ENCODE results near the gene COL20A1.
"Not testable (repeated sequence)": the region's sequence is repeated elsewhere in the genome, so short reads cannot be mapped to it uniquely, and the experiment has no call there.

COL20A1 gene

DNA sequence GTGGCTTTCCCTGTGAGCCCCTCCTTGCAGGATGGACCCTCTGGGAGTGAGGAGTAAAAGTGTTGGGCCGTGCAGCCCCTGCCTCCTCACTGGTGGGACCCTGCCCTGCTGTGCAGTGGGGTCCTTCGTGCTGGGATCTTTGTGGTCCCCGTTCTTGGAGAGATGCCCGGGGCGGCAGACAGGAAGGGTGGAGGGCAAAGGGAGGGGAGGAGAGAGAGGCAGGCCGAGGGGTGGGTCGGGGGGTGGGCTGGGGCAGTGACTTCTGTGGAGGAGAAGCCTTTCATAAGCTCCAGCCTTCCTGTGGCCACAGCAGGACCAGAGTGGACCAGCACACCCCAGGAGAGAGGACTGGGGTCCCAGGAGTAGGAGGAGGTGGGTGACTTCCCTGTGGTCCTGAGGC lies at the start of gene COL20A1:
COL20A1 (plus strand) TSS at position 283 of the 400 bp plus-strand sequence. CDS start 1,922 bp downstream, outside the sequence.
- DNase-seq = no peak

DNA sequence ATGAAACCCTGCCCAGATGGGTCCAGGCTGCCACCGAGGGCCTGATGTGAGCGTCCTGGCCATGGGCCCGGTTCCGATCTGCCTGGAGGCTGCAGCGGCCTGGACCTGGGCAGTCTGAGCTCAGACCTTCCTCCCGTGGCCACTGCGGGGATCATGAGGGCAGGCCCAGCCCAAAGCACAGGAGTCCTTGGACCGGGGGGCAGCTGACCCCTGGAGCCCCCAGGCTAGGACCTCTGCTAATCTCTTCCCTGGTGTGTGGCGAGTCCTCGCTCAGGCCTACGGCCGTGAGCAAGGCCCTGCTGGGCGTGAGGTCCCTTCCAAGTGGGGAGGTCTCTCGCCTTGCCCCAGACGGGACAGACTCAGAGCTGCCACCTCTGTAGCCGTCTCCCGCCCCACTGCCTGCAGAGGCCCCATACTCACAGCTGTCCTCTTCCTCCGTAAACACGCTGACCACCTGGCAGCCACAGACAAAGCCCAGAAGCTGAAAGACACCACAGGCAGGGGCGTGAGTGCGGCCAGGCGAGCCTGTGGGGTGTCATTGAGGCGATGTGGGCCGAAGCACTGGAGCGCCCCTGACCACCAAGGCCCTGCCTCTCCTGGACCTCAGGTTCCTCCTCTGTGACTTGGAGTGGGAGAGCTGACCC lies 49.3 kb upstream of the COL20A1 start:
- DNase-seq = no peak

DNA sequence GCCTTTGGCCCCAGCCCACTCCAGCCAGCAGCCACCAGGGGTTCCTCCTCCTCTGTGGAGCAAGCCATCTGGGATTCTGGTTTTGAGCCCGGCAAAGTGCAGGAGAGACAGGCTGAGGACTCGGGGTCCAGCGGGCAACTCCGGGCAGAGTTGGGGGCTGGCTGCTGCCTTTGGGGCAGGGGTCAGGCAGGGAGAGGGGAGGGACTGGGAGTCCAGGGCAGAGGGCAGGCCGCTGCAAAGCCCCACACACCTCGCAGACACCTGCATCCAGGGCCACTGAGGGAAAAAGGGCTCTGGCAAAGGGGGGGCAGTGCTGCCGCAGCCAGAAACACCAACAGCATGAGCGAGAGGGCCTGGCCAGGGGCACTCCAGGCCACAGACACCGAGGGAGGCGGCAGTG lies 48.5 kb upstream of the COL20A1 start:
- DNase-seq = no peak

DNA sequence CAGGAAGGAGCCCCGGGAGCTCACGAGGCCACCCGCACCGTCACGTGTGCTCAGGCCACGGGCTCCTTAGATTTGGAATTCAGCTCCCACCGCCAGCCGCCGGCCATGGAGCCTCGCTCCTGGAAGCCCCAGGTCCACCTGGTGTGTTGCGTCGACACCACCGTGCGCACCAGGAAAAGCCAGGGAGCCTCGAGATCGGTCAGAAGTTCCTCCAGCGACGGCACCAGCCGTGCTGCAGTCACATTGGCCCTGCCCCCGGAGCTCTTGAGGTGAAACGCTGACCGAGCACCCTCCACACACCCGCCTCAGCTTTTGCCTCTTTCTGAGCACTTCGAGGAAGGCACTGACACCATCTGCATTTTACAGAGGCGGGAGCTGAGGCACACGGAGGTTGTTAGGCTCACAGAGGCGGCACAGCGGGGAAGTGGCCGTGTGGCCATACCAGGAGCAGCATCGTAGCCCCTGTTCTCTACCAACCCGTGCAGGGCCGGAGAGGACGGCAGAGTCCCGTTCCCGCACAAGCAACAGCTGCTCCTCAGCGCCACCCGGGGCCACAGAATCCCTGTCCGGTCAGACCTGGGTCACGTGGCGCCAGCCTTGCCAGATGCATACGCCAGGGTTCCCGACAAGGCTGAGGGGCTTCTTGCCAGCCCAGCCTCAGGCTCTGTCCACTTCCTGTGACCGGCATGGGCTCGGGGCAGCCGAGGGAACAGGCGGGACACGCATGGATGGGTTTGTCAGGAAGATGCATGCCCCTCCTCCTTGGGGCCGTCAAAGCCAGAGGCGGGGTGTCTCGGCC lies 46.3 kb upstream of the COL20A1 start:
- DNase-seq = no peak

DNA sequence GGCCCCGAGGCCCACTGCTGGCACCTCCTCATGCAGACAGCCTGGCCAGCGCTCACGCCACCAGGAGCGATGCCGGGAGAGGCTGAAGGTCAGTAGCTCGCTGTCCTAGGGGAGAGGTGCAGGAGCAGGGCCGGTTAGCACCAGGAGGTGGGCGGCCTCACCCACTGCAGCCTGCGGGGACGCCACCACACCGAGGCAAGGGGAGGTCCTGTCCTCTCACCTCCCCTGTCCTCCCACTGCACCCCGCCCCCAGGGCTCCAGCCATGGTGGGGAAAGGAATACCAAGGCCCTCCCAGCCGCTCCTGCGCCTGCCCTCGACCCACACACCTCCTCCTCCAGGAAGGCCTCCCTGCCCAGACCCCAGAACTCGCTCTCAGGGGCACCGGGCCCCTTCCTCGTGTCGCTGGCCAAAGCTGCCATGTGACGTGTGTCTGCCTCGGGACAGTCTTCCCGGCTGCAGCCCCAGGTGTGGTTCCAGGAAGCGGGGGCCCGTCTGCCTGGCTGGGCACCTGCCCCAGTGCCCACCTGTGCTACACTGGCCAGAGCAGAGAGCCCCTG lies 45.2 kb upstream of the COL20A1 start:
- DNase-seq = no peak

DNA sequence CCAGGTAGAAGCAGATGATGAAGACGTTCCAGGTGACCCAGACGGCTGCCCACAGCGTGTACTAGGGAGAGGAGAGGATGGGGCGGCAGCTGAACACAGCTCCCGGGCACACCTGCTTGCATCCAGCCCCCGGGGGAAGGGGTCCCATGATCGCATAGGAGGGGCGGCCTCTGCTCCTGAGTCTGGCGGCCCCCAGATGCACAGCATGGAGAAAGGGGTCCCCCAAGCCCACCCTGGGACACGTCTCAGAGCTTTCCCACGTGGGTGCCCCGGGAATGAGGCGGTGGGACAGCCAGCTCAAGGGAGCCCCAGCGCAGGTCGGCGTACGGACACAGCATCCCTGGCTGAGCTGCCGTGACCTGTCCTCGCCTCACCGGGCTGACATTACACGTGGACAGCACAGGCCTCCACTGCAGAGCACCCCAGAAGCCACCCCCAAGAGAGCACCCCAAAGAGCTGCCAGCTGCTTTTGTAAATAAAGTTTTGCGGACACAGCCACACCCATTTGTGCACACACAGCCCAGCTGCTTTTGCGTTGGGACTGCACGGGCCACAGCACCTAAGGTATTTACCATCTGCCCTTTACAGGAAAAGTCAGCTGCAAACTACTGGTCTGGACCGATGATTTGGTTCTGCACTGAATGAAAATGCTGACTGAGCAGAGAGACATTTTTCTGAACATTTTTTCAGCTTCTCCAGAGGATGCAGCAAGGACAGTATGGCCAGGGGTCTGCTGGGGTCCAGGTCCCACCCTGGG lies 44.0 kb upstream of the COL20A1 start:
- DNase-seq = no peak

DNA sequence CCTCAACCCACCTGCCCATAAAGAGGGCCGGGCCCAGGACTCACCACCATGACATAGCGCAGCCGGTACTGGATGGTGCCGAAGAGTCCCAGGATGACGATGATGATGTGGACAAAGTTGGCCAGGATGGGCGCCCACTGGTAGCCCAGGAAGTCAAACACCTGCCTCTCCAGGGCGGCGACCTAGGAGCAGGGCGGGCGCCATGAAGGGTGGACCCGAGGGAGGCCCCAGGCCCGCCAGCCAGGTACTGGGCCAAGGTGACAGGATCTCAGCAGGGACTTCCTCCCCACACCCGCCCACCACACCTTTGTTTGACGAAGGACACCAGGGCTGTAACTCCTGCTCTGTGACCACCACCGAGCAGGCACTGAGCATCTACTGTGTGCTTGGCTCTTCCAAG lies 43.1 kb upstream of the COL20A1 start:
- DNase-seq = no peak

DNA sequence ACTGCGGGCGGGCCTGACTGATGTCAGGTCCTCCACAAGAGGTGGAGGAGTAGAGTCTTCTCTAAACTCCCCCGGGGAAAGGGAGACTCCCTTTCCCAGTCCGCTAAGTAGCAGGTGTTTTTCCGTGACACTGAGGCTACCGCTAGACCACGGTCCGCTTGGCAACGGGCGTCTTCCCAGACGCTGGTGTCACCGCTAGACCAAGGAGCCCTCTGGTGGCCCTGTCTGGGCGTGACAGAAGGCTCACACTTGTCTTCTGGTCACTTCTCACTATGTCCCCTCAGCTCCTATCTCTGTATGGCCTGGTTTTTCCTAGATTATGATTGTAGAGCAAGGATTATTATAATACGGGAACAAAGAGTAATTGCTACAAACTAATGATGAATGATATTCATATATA lies 41.6 kb upstream of the COL20A1 start:
- not testable (repeated sequence) for DNase-seq

DNA sequence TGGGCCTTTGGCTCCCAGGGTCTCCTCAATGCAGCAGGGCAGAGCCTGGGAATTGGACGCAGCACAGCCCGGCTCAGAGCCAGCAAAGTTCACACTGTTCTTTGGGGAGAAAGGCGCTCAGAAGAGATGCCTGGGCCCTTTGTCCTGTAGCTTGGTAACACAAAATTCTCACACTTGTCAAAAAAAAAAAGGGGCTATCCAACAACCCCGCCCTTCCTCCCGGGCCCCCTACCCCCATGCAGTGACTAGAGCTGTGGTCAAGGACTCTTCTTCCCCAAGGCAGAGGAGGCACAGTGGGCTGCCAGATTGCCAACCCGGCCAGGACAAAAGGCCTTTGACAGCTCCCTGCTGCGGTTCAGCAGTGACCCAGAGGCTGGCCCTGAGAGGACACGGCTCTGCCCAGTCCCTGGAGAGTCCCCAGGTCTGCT lies 40.7 kb upstream of the COL20A1 start:
- no peak for DNase-seq

DNA sequence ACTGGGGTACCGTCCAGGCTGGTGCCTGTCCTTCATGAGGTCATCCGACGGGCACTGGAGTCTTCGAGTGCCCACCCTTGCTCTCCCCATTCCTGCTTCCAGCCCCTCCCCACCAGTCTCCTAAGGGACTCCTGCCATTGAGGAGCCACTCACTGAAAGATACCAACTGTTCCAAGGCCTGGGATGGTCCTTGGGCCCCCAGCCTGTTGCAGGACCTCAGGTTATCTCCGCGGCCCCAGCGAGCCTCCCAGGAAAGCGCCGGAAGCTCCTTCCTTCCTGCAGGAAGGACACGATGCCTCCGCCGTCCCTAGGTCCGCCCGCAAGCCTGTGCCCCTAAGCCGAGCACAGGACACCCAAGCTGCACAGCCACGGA lies 39.9 kb upstream of the COL20A1 start:
- DNase-seq = no peak

DNA sequence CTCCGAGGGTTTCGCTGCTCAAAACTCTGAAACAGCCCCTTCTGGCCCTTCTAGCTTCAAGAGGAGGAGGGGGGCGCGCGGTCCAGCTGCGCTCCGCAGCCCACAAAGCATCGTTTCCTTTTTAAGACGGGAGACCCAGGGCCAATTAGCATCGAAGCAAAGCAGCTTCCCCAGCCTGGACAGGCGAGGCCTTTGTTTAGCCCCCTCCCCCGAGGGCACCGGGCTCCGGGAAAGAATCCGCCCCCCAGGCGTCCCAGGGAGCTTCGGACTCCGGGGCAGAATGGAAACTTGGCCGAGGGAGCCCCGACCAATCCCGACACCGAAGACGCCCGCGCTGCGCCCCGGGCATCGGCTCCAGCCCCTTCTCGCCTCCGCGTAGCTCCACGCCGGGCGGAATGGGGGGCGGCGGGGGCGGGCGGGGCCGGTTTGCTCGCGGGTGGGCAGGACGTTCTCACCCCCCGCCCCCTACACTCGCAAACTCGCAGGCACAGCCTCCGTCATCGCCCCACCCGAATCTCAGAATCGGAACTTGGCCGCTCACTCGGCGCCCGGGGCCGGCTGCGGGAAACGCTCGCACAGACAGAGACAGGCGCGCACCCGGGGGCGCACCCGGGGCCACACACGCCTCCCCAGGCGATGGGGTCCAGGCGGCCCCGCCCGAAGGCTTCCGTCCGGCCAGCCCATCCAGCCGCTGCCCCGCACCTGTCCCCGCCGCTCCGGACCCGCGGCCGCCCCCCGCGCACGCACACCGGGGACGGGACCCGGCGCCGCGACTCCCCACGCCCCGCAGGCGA lies 39.4 kb upstream of the COL20A1 start:
- DNase-seq = no peak

DNA sequence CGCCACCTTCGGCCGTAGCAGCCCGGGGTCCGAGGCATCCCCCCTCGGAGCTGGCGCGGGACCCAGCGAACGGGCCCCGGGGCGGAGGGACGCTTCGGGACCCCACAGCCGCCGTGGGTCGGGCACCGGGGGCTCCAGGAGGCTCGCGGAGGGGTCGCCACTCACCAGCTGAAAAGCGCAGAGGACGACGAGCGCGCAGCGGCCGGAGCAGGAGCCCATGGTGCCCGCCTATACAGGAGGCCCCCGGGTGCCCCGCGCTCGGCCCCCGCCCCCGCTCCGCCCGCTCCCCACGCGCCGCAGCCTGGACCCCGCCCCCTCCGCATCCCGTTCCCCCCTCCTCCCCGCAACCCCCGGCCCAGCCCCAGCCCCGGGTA lies 38.8 kb upstream of the COL20A1 start, which contains the start of gene NKAIN4:
NKAIN4 (minus strand) TSS at position 232 of the 374 bp plus-strand sequence; CDS start at position 219, 13 bp downstream.
- no peak for DNase-seq

DNA sequence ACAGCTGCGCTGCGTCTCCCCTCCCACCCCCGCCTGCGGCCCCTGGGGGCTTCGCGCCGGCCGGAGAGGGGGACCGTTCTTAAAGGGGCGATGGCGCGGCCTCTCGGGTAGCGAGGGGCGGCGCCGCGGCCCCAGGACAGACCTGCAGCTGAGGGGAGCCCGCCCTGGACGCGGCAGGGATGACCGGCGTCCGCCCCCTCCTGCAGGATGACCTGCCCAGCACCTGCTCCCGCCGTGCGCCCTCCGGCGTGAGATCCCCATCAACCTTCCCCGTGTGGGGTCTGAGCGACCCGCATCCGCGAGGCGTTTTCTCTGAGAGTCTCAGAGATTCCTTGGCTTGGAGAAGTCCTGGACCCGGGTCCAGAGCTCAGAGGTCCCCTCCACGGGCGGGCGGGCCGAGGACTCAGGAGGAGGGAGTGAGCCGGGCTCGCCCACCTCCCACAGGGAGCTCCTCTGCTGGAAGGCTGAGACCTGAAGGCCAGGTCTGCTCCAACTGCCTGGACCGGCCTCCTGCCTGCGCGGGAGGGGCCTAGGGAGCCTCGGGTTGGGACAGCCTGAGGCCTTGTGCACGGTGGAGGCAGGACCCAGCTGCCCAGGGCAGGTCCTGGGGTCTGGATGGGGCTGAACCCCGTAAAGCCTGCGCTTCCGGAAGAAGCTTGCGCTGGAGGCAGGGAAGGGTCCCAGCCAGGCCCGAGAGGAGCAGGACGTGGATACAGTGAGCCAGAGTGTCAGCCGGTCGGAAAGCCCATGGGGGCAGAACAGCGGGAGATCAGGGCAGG lies 38.2 kb upstream of the COL20A1 start:
- DNase-seq = no peak

DNA sequence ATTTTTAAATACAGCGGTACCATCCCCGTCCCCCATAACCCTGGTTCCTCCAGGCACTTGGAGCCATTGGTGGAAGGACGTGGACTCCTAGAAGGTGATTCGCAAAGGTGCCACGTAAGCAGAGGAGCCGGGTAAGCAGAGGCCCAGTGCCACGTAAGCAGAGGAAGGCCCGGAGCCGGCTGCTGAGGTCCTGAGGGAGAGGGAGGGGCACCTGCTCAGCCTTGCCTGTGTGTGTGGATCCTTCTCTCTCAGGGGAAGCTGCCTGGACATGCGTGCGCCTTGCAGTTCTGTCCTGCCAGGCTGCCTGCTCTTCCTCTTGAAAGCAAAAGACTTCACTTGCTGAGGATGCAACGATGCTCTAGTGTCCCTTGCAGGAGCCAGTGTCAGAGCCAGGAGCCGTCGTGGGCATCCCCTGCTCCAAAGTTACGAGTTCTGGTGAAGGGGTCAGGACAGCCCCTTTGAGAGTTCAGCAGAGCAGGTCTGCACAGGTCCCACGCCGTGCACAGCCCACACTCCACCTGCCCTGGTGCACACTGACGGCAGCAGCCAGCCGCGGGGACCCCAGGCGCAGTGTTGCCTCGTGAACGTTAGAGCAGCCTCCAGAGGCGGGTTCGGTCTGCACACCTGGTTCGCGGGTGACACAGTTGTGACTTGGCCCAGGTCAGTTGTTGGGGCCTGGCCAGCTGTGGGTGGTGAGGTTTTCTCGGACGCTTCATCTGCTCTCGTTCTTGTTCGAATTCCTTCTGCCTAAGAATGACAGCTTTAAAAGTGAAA lies 36.9 kb upstream of the COL20A1 start:
- DNase-seq = no peak

DNA sequence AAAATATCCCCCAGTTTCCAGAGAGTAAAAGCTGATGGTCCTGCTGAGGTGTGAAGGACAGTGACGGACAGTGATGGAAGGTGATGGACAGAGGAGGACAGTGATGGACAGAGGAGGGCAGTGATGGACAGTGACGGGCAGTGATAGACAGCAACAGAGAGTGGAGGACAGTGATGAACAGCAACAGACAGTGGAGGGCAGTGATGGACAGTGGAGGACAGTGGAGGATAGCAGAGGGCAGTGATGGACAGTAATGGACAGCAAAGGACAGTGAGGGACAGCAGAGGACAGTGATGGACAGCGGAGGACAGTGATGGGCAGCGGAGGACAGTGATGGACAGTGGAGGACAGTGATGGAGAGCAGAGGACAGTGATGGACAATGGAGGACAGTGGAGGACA lies 36.0 kb upstream of the COL20A1 start:
- no peak for DNase-seq

DNA sequence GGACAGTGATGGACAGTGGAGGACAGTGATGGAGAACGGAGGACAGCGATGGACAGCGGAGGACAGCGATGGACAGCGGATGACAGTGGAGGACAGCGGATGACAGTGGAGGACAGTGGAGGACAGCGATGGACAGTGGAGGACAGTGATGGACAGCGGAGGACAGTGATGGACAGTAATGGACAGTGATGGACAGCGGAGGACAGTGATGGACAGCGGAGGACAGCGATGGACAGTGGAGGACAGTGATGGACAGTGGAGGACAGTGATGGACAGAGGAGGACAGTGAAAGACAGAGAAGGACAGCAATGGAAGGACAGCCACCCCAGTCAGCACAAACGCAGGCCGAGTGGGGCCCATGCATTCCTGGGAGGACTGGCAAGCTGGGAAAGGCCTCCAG lies 35.4 kb upstream of the COL20A1 start:
- no peak for DNase-seq

DNA sequence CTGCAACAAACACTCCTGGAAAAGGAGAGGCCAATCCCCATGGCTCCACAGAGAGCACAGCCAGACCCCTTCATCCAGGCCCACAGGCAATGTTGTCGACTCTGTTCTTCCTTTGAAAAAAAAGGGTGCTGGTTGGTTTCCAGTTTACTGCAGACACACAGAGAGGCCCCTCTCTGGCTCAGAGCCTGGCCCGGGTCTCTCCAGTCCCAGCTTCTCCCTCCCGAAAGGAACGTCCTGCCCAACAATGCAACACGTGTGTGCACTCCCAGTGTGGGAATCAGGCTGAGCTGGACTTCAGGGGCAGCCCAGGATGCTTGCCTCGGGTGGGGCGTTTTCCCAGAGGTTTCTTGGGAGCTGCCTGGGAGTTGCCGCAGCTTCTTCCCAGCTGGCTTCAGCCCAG lies 34.2 kb upstream of the COL20A1 start:
- DNase-seq = no peak

DNA sequence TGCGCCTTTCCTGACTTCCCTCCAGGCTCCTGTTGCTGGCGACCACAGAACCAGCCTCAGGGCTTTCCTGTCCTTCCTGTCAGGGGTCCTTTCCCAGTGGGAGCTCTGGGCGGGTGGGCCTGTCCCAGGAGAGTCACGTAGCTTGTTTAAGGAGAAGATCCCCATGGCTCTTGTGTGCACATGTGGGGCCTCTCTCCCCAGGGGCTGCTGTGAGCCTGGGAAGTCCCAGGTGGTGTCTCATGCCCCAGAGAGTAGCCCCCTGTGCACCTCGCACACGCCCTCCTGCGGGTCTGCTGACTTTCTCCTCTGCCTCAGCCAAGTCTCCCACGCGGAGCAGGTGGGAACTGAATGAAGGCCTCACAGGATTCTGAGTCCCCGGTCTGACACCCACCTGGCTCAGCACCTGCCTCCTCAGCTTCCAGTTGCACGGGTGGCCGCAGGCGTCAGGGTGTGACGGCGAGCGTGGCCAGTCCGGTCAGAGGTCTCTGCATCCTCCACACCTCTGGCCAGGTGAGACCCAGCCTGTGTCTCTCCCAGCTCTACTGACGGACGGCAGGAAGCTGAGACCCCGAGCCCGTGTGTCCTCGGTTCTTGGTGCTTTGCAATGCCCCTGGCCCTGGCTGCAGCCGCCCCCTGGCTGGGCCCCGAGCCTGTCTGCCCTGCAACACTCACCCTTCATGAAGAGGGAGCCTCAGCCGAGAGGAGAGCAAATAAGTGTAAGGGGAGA lies 33.1 kb upstream of the COL20A1 start:
- no peak for DNase-seq

DNA sequence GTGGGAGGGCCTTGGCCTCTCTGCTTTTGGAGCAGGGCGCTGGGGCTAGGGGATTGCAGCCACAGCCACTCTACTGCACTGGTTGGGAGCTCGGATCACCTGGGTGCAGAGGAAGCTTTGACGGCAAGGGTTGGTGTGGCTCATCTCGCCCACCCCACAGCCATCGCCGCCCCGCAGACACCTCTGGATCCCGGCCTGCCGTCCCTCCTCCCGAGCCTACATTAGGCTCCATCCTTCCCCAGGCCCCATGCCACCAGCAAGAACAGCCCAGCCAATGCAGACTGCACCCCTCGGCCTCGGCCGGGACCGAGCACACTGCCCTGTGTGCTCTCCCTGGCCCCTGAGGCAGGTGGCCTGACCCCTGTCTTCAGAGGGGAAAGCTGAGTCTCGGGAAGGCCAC lies 32.5 kb upstream of the COL20A1 start:
- DNase-seq = no peak

DNA sequence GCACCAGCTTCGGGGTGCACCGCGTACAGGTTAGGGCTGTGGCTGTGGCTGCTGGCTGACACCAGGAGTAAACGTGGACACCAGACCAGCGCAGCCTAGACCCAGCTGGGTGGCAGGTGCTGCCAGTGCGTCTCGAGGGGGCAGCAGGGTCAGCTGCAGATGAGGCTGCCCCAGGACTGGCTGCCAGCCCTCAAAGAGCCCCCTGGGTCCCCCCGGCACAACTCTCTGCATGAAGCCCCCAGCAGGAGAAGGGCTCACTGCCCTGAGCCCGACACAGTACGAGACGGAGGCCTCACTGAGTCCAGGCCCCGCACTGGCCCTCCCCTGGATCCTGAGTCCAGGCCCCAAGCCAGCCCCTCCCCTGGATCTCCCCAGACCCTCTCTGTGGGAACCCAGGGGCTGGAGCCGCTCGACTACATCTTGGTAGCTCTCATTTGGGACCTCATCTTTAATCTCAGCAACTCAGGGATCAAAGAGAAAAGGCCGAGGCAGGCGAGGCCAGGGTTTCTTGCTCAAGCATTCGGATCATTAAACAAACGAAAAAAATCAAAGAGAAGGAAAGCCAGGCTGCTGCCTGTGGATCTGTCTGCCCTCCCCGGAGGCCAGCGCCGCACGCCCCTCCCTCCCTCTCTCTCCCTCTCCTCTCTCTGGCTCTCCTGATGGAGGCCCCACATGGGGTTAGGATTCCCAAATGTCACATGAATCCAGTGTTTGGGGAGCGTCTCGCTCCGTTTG lies 31.8 kb upstream of the COL20A1 start:
- DNase-seq = no peak
